NCI-H1436 treated with DMSO at 0.1 percent for 48 hours (cell line): ENCODE results near the gene LAMC1.

ENCODE experiments used
- DNase-seq: peaks from one replicate; lab custom pipeline; 2025; lab: John Stamatoyannopoulos, UW

Gene LAMC1

GRCh38 chr1:183080406-183080805 lies 57.2 kb downstream of the LAMC1 start:
- no peak for DNase-seq

DNA sequence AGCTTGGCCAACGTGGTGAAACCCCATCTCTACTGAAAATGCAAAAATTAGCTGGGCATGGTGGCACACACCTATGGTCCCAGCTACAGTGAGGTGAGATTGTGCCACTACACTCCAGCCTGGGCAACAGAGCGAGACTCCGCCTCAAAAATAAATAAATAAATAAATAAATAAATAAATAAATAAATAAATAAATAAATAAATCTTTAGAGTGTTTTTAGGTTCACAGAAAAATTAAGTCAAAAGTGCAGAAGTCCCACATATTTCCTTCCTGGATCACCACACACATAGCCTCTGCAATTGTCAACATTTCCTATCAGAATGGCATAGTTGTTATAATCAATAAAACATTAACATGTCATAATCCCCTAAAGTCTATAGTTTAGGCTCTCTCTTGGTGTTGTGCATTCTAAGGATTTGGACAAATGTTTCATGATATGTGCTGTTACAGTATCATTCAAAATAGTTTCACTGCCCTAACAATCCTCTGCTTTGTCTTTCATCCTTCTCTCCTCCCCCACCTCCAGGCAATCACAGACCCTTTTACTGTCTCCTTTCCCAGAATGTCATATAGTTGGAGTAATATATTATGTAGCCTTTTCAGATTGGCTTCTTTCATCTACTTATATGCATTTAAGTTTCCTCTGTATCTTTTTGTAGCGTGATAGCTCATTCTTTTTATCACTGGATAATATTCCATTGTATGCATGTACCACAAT lies 58.3 kb downstream of the LAMC1 start:
- DNase-seq = no peak

GRCh38 chr1:183082650-183083049 lies 59.4 kb downstream of the LAMC1 start:
- no peak for DNase-seq

GRCh38 chr1:183087001-183087400 lies 63.8 kb downstream of the LAMC1 start:
- no peak for DNase-seq

DNA sequence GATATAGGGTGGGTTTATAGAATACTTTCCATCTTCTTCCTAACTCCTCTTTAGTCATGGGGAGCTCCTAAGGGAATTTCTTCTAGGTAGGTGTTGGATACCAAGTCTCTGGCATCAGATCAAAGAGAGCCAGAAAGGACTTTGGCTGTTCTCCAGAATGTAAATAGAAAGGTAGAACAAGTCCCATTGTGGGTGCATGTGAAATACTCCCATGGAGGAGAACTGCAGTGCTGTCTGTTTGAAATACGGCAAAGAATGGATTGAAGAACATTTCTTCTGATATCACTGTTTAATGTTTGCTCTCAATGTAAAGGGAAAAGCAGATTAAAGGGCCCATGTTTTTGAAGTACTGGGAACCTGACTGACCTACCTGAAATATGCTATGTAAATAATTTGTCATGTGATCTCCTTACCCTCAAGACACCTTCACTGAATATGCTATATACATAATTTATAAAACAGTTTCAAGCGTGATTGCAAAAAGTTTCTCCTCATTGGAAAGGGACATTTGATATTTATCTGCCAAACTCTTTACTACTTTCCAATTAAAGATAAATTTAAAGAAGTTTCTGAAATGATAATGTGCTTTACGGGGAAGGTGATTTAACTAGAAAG lies 65.9 kb downstream of the LAMC1 start:
- DNase-seq = no peak

DNA sequence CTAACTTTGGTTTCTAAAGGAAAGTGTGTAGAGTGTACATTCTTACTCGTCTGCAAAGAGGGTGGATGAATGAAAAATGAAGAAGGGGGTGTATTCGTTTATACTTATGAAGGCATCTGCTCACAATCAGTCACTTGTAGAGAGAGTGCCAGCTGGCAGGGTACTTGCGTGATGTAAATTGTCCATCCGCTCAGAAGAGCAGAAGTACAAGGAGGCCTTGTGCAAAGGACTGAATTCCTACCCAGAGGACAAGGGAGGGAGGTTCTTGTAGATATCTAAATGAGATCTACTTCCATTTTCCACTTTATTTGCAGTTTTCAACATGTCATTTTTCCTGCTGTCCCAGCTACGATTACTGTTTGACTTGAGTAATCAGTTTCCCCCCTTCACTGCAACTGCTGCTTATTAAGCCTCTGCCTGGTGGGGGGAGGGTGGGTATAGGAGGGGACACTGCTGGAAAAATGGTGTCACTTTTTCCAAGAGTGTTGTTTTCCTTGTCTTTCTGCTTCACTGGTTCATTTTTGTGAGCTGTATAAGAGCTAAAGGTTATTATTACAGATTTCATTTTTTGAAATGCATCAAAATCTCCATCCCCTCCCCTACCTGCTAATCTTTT lies 67.3 kb downstream of the LAMC1 start:
- DNase-seq = no peak

- DNase-seq = no peak
Measured at GRCh38 chr1:183091181-183091580, 68.0 kb downstream of the LAMC1 start.

DNA sequence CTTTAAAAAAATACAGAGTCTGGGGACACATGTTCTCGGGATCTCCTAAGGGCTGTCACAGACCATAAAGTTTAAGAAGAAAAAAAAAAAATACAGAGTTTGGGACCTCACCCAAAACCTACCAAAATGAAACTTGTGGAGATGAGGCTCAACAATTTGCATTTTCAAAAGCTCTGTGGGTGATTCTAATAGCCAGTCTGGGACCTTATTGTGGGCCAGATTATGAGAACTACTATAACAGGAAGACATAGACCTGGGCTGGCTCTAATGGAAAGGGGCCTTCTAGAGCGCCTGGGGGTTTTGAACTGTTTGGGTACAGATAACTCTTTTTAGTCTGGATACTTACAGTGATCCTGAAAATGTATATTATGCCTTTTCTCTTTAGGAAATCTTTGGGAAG lies 69.1 kb downstream of the LAMC1 start:
- DNase-seq = no peak

DNA sequence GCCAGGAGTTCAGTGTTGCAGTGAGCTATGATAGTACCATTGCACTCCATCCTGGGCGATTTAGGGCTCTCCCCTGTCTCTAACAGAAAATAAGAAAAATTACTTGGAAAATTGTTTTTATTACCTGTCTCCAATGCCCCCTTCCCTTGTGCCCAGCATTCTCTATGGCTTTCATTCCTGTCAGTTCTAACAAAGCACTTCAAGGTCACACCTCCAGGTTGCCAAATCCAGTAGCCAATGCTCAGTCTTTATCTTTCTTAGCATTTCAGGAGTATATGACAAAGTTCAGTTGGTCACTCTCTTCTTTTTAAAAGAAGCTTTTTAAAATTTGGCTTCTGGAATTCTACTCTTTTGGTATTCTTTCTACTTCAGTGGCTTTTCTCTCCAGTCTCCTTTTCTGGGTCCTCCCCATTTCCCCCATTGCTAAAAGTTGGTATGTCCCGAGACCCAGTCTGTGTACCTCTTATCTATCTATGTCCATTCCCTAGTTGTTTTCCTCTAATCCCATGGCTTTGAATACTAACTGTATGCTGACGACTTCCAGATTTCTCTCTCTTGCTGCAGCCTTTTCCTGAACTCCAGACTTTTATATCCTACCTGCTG lies 69.9 kb downstream of the LAMC1 start:
- DNase-seq = no peak

DNA sequence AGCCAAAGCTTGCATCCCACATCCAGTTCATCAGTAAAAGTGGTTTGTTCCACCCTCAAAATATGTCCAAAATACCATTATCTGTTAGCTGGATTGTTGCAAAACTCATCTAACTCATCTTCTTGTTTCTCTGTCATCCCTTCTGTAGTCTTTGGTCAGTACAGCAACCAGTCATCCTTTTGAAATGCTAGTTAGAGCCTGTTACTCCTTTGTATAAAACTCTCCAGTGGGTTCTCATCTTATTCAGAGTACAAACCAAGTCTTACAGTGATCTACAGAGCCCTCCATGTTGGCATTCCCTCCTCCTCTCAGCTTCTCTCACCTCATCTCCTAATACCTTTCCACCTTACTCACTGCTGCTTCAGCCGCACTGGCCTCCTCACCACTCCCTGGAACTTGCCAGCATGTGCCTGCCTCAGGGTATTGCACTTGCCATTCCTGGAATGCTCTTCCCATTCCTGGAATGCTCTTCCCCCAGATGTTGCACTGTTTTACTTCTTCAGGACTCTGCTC lies 70.6 kb downstream of the LAMC1 start:
- no peak for DNase-seq

DNA sequence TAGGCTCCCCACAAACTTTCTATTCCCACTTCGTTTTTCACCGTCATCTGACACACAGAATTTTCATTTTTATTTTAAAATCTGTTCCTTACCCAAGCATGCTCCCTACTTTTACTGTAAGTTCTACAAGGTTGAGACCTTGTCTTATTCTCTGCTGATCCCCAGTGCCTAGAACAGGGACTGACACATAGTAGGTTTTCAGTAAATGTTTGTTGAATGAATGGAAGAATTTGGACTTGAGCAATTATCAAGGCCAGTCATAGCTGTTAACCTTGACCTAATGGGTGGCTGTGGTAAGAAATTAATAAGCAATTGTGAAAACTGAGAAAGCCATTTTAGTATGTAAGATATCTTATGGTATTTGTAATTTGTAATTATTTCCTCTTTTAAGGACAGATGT lies 71.1 kb downstream of the LAMC1 start:
- no peak for DNase-seq

DNA sequence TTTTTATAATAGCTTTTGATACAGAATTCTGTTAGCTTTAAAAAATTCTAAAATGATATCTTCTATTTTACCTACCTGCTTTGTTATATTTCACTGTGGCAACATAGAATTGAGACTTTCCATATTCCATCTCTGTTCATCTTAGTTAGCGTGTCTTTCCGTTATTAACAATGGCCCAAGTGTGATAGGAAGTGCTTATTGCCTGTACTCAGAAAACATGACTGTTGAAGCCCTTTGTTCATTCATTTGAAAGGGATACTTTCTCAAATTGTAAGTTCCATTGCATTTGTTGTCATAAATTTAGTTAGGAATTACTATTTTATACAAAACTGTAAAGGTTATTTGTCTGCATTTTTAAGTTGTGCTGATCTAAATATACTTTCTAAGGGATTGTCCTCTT lies 73.1 kb downstream of the LAMC1 start:
- DNase-seq = no peak

GRCh38 chr1:183096894-183097293 lies 73.7 kb downstream of the LAMC1 start:
- DNase-seq = no peak

GRCh38 chr1:183097438-183098051 lies 74.3 kb downstream of the LAMC1 start:
- DNase-seq = no peak

- no peak for DNase-seq
Measured at GRCh38 chr1:183098317-183098716, 75.1 kb downstream of the LAMC1 start.

DNA sequence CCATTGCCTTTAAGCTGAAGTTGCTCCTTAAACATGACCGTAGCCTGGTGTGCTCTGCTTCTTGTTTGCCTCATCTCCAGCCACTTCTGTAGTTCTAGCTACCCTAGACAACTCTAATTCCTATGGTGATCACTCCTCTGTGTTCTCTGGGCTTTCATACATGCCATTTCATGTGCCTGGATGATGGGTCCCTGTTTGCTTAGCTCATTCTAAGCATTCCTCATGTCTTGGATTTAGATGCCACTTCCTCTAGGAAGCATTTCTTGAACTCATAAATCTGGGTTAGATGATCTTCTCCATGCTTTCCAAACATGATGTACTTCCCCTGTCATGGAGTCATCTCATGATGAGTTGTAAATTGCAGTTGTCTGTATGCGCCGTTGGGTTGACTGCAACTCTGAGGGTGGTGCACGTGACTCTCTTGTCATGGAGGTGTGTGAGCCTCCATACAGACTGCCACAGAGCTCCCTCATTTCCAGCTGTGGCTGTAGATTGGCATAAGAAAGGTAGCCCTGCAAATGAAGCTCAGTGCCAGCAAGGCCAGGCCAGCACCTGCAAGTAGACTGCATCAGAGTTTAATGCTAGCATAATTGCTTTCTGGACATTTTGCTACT lies 77.2 kb downstream of the LAMC1 start:
- no peak for DNase-seq

GRCh38 chr1:183101081-183101480 lies 77.9 kb downstream of the LAMC1 start:
- no peak for DNase-seq

- DNase-seq = no peak
Measured at GRCh38 chr1:183101841-183102276, 78.6 kb downstream of the LAMC1 start.

GRCh38 chr1:183103147-183103546 lies 79.9 kb downstream of the LAMC1 start:
- DNase-seq = no peak

GRCh38 chr1:183103577-183103976 lies 80.4 kb downstream of the LAMC1 start:
- no peak for DNase-seq

DNA sequence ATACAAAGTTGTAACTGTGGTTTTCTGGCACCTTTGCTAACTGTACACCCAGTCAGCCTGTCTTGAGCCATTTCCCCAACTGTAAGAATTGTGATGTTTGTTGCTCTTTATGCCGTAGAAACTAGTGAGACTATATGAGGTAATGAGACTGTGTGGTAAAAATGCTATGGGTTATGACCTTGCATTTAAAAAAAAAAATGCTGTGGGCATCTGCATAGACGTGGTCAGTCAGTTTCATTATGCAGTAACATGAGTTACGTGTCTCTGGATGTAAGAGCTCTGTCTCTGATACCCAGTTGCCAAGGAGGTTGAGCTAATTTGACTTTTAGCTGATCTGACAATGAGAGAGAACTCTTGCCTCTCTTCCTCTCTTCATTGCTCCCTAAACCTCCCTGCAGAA lies 82.2 kb downstream of the LAMC1 start:
- no peak for DNase-seq

DNA sequence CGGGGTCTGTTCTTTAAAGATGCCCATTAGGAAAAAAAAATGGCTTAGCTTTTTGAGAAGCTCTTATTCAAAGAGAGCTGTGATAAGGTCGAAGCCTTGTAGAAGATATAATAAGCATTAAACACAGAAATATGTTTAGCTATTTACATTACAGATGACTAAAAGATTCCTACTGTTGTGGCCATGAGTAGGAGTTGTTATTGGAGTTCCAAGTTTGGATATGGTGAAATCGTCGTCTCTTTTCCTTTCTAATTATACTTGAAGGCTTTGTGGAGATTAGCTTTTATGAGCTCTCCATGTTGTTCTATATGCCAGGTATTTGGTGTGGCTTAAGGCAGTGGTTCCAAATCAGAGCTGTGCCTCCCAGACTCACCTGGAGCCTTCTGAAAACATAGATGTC lies 82.9 kb downstream of the LAMC1 start:
- no peak for DNase-seq
